Keratinocyte (primary cell): ENCODE data around the gene SIX5. TPM values are rescaled to one million over a fixed set of nuclear protein-coding genes. Genes with fewer than 3 reads are reported as not detected.

ENCODE experiments used
- DNase-seq: peaks from one replicate; pipeline ENCODE4 v3.0.0-alpha.2; 2011; ENCODE audit warnings: low read depth, missing footprints, low spot score
- FAIRE-seq: peaks from 2 replicates; lab custom pipeline; 2011; peaks lifted over from hg19 to GRCh38; lab: Jason Lieb, UNC
- H2AFZ ChIP-seq: 2 replicates; pipeline ENCODE4 v1.6.0; 2012; ENCODE audit warnings: low read length, control low read depth, inconsistent platforms; ENCODE audit not compliant: control insufficient read depth
- H3K27ac ChIP-seq: 2 replicates; pipeline ENCODE4 v1.5.1; 2011; ENCODE audit warnings: low read length; ENCODE audit not compliant: control insufficient read depth, insufficient read depth
- H3K27me3 ChIP-seq: 3 replicates; pipeline ENCODE4 v1.6.0; 2011; ENCODE audit warnings: low read length; ENCODE audit not compliant: control insufficient read depth, insufficient read depth; ENCODE audit errors: extremely low read depth
- H3K36me3 ChIP-seq, 2 experiments: 2 replicates in 1 of 2; 3 replicates in 1 of 2; pipeline ENCODE4 v1.5.1; 2011; ENCODE audit warnings: low read length in 2 of 2, mild to moderate bottlenecking in 1 of 2; ENCODE audit not compliant: control insufficient read depth in 2 of 2, insufficient read depth in 2 of 2; ENCODE audit errors: extremely low read depth in 1 of 2
- H3K4me1 ChIP-seq: 3 replicates; pipeline ENCODE4 v1.5.1; 2011; ENCODE audit warnings: low read length; ENCODE audit not compliant: control insufficient read depth, insufficient read depth; ENCODE audit errors: extremely low read depth
- H3K4me2 ChIP-seq: 3 replicates; pipeline ENCODE4 v1.6.0; 2011; ENCODE audit warnings: low read depth, low read length; ENCODE audit not compliant: control insufficient read depth, insufficient read depth; ENCODE audit errors: extremely low read depth
- H3K4me3 ChIP-seq, 3 experiments: fragments of 200-600 bp in 1 of 3; sonication (generic) in 1 of 3; 2 replicates in 2 of 3; 3 replicates in 1 of 3; pipeline ENCODE4 v1.5.1; 2011 to 2016; ENCODE audit warnings: low read length in 3 of 3, mild to moderate bottlenecking in 3 of 3, control low read depth in 2 of 3, inconsistent platforms in 1 of 3, low read depth in 1 of 3, mixed read lengths in 1 of 3, mixed run types in 1 of 3, moderate library complexity in 1 of 3; ENCODE audit not compliant: control insufficient read depth in 2 of 3, insufficient read depth in 2 of 3; ENCODE audit errors: extremely low read depth in 1 of 3
- H3K79me2 ChIP-seq: 2 replicates; pipeline ENCODE4 v1.6.0; 2012; ENCODE audit warnings: low read length; ENCODE audit not compliant: control insufficient read depth, insufficient read depth
- H3K9ac ChIP-seq: 3 replicates; pipeline ENCODE4 v1.6.0; 2011; ENCODE audit warnings: low read length; ENCODE audit not compliant: control insufficient read depth, insufficient read depth; ENCODE audit errors: extremely low read depth
- H3K9me1 ChIP-seq: 3 replicates; pipeline ENCODE4 v1.6.0; 2011; ENCODE audit warnings: low read length; ENCODE audit not compliant: control insufficient read depth, insufficient read depth; ENCODE audit errors: extremely low read depth
- H3K9me3 ChIP-seq: 2 replicates; pipeline ENCODE4 v1.5.1; 2012; ENCODE audit warnings: low read depth, low read length; ENCODE audit not compliant: control insufficient read depth
- H4K20me1 ChIP-seq: 3 replicates; pipeline ENCODE4 v1.6.0; 2011; ENCODE audit warnings: low read length; ENCODE audit not compliant: control insufficient read depth, insufficient read depth; ENCODE audit errors: extremely low read depth
- CTCF ChIP-seq, 3 experiments: IDR thresholded peaks in 1 of 3; conservative IDR thresholded peaks in 1 of 3; optimal IDR thresholded peaks in 1 of 3; 2 replicates in 2 of 3; 3 replicates in 1 of 3; pipeline versions ENCODE3 to v1.5.1; 2011; ENCODE audit warnings: low read length in 3 of 3, mild to moderate bottlenecking in 3 of 3, moderate library complexity in 2 of 3, control low read depth in 1 of 3, inconsistent platforms in 1 of 3; ENCODE audit not compliant: insufficient read depth in 2 of 3; ENCODE audit errors: extremely low read depth in 1 of 3
- EZH2 ChIP-seq: IDR thresholded peaks from one replicate; pipeline ENCODE4 v1.6.1; 2012; ENCODE audit warnings: inconsistent platforms, mild to moderate bottlenecking, low read length, moderate library complexity
- dilution Hi-C: fragments of 300-500 bp; cut with MboI; formaldehyde crosslinking; loops from one replicate; pipeline ENCODE4 v1.7.0; 2020; ENCODE audit warnings: low sequenced_read_pairs; ENCODE audit not compliant: extremely low pct_ligation_motif_present
- polyA plus RNA-seq, 5 experiments: library from polyadenylated mRNA; depleted of rRNA in 3 of 5; stranded (reverse) in 3 of 5; stranded (forward) in 1 of 5; unstranded in 1 of 5; fragments of >200 nt; gene quantifications; 1 replicate in 1 of 5; 2 replicates in 3 of 5; 3 replicates in 1 of 5; pipeline versions ENCODE4 v1.2.1 to v1.2.3, GENCODE V29; 2011 to 2012; ENCODE audit warnings: missing spikeins in 2 of 5, low read depth in 1 of 5, low replicate concordance in 1 of 5

Gene SIX5
- polyA plus RNA-seq, 1 donor (not counting 4 experiments of a cell fraction or from before 2014, with no cell fraction given), result 1.3 TPM

GRCh38 chr19:45754323-45754722 is 14.7 kb downstream of the SIX5 start:
- no peak for DNase-seq
- Histone ChIP-seq H3K4me1 (peaks cover 11% of the 10 kb centered on the region), H4K20me1 (no peaks in the 10 kb centered on the region), H3K4me2 (no peak overlapping the region), H3K9me3 (no peaks in the 10 kb centered on the region), H3K9me1 (no peaks in the 10 kb centered on the region), H3K27ac (no peak overlapping the region), H2AFZ (no peak overlapping the region), H3K9ac (no peak overlapping the region), H3K79me2 (no peaks in the 10 kb centered on the region), H3K4me3 (no peak overlapping the region), H3K27me3 (no peaks in the 10 kb centered on the region), H3K36me3 (no peaks in the 10 kb centered on the region)
- dilution Hi-C loops, result no loop called here
- TF ChIP-seq EZH2 (no peak), CTCF (optimal IDR thresholded peaks at IDR 0.05 in 1 of 3, IDR thresholded peaks at IDR 0.05 in 1 of 3, conservative IDR thresholded peaks at IDR 0.05 in 1 of 3; ENCODE audit: extremely low read depth in 1 of 3, insufficient read depth in 2 of 3, low read length in 3 of 3) (no peak)
- no peak for FAIRE-seq

- FAIRE-seq (no peak), DNase-seq (no peak)
- H3K4me2 ChIP-seq, result no peak overlapping the region
- no peak overlapping the region for H3K27ac ChIP-seq
- H3K4me1 ChIP-seq, result peaks cover 11% of the 10 kb centered on the region
- no peak overlapping the region for H3K4me3 ChIP-seq
- TF ChIP-seq CTCF (optimal IDR thresholded peaks at IDR 0.05 in 1 of 3, IDR thresholded peaks at IDR 0.05 in 1 of 3, conservative IDR thresholded peaks at IDR 0.05 in 1 of 3; ENCODE audit: extremely low read depth in 1 of 3, insufficient read depth in 2 of 3, low read length in 3 of 3) (no peak), EZH2 (no peak)
- H3K79me2 ChIP-seq, result no peaks in the 10 kb centered on the region
- H3K27me3 ChIP-seq, result no peaks in the 10 kb centered on the region
- H3K9me1 ChIP-seq, result no peaks in the 10 kb centered on the region
- H3K9ac ChIP-seq, result no peak overlapping the region
- H4K20me1 ChIP-seq, result no peaks in the 10 kb centered on the region
- dilution Hi-C loops, result no loop called here
- H3K9me3 ChIP-seq, result no peaks in the 10 kb centered on the region
- no peak overlapping the region for H2AFZ ChIP-seq
- no peaks in the 10 kb centered on the region for H3K36me3 ChIP-seq
Measured at GRCh38 chr19:45753548-45753947, 15.5 kb downstream of the SIX5 start.
